Jurkat, Clone E6-1 (cell line): ENCODE results near the gene CDPF1.
"Not testable (repeated sequence)": the region's sequence is repeated elsewhere in the genome, so short reads cannot be mapped to it uniquely, and the experiment has no call there.

Experiments used
- DNase-seq: peaks from one replicate; pipeline ENCODE4 v3.0.0-alpha.2; 2011; ENCODE audit warnings: low read depth, low spot score
- H3K4me3 ChIP-seq: 2 replicates; pipeline ENCODE4 v1.5.1; 2011; ENCODE audit warnings: mild to moderate bottlenecking, low read length, control low read depth, moderate library complexity

The CDPF1 gene

DNA sequence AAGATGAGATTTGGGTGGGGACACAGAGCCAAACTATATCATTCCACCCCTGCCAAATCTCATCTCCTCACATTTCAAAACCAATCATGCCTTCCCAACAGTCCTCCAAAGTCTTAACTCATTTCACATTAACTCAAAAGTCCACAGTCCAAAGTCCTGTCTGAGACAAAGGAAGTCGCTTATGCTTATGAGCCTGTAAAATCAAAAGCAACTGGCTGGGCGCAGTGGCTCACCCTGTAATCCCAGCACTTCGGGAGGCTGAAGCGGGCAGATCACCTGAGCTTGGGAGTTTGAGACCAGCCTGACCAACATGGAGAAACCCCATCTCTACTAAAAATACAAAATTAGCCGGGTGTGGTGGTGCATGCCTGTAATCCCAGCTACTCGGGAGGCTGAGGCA is 14.4 kb upstream of the CDPF1 start:
- H3K4me3 ChIP-seq = not testable (repeated sequence)

DNA sequence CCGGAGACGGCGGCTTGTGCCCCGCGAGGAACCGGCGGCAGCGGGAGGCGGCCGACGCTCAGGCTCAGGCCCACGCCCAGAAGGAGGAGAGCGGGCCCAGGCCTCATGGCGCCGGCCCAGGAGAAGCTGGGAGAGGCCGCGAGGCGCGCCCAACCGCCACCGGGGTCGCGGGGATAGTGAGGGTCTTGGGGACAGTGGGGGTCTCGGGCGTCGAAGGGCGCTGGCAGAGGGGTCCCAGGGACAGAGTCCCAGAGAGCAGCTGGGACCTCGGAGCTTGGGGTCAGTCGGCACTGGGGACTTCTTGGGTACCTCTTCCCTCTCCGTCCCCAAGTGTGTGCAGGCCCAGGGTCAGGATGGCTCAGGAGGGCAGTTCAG is 13.1 kb upstream of the CDPF1 start, which contains the start of gene PKDREJ:
TSS of gene PKDREJ (minus strand) at position 128 of the 375 bp plus-strand sequence. CDS start at position 107, 21 bp downstream.
- no peak for DNase-seq
- no peak within 1 kb of the TSS for H3K4me3 ChIP-seq

More for the DNA sequence above, 14.4 kb upstream of the CDPF1 start:
- DNase-seq = not testable (repeated sequence)

DNA sequence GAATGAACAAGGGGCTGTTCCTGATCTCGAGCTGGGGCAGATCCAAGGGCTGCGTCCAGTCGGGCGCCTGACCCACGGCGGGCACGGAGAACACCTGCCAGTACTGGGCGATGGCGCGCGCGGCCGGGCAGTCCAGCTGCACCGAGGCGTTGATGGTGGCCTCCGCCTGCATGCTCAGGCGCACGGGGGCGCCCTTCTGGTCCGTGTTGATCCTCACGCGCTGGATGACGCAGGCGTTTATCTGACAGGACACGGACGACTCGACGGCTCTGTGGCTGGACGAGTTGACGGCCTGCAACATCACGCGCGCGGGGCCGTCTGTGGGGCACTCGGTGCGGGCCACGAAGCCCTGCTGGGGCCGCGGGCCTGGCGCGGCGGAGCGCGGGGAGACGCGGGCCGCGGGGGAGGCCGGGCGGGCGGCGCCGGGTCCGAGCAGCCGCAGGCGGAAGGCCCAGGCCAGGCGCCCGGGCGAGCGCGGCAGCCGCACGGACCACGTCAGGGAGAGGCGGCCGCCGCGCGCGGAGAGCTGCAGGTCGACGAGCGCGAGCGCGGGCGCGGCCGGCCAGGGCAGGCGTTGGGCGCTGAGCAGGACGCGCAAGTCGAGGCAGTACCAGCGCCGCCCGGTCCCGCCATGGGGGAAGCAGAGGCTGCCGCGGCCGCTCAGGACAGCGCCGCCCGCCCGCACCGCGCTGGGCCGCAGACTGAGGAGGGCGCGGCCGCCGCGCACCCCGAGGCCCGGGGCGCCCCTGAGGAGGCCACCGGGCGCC is 12.5 kb upstream of the CDPF1 start:
- no peak overlapping the region for H3K4me3 ChIP-seq
- no peak for DNase-seq

DNA sequence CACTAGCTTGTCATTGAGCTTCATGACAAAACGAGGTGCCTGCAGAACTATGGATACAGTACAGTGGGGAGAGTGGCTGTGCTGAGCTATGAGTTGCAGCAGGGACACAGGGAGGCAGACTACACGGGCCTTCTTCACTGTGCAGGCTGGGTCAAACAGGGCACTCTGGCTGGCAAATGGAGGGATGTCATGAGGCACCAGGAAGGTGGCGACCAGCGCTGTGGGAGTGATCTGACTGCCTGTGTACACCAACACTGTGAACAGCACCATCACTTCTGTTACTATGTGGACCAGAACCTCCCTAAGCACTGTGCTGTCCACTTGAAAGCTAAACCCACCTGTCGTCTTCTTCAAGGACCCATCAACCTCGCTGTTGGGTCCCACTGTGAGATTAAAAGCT is 9.9 kb upstream of the CDPF1 start:
- H3K4me3 ChIP-seq = no peak overlapping the region
- DNase-seq = no peak

DNA sequence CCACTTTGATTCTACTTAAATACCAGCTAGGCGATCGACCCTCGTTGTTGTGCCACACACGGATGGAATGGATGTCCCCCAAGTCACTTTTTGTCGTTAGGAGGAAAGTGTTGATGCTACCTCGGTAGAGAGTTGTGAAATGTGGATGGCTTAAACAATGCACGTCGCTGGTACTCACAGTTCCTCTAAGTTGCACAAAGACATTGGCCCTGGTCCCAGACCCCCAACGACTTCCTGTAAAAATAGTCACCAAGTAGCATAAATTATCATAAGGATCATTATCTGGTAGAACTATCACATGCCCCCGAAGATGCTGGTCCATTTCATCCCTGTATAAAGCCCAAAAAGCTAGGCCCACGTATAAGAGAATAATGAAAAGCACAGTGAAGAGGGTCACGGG is 9.3 kb upstream of the CDPF1 start:
- no peak overlapping the region for H3K4me3 ChIP-seq
- DNase-seq = no peak

DNA sequence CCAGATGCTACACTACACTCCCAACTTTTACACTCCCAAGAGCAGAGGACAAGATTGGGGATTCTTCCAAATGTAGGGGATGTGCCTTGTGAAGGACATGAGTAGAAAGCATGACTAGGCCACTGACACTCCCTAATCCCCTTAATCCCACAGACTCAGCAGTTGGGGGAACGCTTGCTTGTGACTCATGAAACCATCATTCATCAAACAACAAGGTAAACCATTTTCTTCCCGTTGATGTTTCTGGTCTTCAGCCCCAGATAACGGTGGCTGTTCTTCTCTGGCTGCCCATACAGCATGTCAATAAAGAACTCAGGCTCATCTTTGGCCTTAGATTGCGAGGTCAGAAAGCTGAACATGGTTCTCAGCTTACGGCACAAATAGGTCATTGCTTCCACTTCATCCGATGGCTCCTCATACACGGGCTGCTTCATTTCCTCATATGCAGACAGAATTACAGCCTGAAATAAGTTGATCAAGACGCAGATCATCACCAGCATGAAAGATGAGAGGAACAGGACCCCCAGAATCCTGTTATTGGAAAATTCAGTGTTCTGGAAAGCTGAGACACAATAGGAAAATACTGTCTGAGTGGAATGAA is 6.4 kb upstream of the CDPF1 start:
- H3K4me3 ChIP-seq = no peak overlapping the region
- DNase-seq = no peak

DNA sequence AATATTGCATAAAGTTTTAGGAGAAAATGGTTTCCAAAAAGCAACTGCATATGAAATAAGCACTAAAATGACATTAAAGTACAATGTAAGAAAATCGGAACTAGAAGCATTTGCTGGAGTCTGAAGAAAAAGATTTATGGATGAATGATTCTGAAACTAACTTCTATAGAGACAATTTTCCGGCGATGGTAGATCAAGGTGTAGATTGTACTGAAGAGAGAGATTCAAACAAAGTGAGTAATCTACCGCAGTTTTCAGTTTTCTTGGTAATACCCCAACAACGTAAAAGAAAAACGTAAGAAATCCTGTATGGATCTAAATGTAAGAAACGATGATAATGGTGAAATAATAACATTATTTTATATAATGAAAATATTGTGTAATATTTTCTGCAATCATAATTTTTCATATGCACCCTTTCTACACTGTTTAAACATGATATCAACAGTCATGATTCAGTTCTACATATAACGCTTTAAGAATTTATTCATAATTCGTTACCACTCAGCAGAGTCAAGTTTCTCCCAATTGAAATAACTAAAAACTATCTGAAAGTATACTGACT is 1.8 kb upstream of the CDPF1 start:
- no peak overlapping the region for H3K4me3 ChIP-seq
- DNase-seq = no peak

DNA sequence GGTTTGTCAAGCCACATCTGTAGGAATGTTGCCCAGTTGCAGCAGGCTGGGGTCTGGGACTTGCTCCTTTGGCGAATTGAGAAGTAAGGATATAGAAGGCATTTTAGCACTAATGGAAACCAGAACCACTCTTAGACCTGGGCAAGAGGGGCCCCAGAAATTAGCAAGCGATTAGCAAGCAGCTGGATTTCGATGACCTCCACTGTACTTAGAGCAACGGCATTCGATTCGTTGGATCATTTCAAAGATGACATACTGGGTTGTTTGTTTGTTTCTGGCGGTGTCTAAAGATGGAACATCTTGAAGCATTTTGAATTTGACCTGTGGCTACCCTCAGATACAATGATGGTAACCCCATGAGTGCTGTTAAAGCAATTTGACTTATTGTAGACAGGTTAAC is 1.2 kb upstream of the CDPF1 start:
- no peak for DNase-seq

DNA sequence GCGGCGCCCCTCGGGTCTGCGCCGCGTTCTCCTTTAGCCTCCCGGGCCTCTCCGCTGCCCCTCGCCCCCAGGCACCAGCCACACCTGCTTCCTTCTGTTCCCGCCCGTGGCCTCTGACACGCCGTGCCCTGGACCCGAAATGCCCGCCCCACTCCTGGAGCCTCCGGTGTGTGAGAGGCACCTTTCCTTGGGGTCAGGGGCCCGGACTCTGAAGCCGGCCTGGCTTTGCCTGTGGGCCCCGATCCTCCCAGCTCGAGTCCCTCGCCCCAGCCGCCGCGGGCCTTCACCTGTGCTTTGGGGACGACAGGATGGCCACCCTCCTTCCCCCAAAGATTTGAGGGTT is 661 bp upstream of the CDPF1 start:
- DNase-seq = no peak
- H3K4me3 ChIP-seq = peak overlapping the region; percentile 78

More for the DNA sequence above, 1.2 kb upstream of the CDPF1 start:
- H3K4me3 ChIP-seq = peak overlapping the region; percentile 78

DNA sequence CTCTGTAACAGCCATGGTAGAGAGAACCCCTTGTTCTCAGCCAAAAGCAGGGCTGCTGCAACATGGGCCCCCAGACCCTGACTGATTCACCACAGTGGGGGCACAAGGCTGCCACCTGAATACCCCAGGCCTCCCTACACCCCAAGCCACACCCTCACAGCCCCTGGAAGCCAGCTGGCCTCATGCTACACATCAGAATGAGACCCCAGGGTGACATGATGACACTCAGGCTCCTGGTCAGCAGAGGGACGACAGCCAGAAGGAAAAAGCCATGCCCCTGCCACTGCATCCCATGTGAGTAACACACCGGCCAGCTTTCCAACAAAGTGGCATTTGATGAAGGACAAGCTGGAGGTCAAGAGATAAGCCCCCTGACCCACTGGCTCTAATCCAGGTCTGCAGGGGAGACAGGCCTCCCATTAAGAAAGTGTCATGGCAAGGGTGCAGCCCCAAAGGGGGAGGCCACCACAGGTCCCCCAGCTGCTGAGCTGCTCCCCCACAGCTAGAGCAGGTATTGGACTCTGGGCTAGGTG is 2.6 kb downstream of the CDPF1 start:
- DNase-seq = no peak
- H3K4me3 ChIP-seq = no peak overlapping the region

DNA sequence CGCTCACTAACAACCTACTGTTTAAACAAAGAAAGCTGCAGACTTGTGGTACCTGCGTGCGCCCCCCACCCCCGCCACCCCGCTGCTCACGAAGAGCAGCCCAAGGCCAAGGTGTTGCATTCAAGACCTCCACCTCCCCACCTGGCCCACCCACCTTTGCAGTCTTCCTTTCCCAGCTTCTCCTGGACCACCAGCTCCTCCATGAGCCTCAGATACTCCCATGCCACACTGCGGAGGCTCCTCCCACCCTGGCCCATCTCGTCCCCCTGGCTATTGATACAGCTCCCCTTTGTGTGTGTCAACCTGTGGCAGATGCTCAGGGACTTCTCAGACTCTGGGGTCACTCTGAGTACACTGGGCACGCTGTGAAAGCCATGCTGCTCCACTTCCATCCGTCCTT is 3.9 kb downstream of the CDPF1 start:
- DNase-seq = no peak
- no peak overlapping the region for H3K4me3 ChIP-seq

DNA sequence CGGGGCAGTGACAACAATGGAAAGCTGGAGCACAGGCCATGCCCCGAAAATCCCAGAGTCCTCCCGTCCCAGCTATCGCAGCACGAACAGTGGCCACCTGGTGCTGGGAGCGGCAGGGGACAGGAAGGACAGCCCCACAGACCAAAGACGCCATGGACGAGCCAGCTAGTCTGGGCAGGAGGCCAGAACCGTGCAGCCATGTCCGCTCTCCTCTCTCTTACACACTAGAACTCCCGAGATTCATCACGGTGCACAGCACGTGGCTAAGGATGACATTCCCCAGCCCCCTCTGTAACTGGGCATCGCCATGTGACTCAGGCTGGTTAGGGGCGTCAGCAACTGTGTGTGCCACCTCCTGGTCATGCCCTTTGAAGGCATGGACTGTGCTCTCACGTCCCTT is 4.6 kb downstream of the CDPF1 start:
- no peak overlapping the region for H3K4me3 ChIP-seq
- DNase-seq = no peak

DNA sequence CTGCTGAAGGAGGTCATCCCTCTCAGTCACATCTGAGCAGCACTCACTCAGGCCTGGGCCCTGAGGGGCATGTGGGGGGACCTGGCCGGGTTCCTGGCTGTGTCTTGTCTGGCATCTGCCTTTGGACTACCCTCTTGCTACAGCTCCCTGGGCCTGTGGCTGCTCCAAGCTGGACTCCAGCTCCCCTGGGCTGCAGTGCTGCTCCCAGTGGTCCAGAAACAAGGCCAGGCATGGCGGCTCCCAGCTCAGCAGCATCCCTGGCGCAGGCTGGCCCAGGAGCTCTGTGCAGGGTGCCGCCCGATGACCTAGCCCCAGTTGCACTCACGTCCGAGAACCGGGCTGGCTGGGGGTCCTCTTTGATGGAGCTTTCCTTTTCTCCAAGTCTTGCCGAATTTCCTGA is 5.3 kb downstream of the CDPF1 start:
- DNase-seq = no peak
- H3K4me3 ChIP-seq = no peak overlapping the region

DNA sequence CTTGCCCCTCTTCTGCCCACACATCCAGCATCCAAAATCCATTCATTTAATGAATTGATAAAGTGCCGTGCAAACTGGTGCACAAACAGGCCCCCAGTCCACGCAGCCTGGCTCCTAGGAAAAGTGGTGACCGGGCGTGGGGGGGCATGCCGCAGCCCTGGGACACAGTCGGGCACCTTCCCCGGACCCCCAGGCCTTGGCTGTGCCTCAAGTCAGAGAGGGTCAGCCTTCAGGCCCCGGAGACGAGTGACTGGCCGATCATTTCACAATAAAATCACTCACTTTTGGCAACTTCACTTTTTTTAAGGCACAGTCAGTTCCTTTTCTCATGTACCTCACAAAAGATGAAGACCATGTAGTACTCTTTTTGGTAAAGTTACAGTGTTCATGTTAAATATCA is 8.0 kb downstream of the CDPF1 start:
- no peak for DNase-seq
- no peak overlapping the region for H3K4me3 ChIP-seq

DNA sequence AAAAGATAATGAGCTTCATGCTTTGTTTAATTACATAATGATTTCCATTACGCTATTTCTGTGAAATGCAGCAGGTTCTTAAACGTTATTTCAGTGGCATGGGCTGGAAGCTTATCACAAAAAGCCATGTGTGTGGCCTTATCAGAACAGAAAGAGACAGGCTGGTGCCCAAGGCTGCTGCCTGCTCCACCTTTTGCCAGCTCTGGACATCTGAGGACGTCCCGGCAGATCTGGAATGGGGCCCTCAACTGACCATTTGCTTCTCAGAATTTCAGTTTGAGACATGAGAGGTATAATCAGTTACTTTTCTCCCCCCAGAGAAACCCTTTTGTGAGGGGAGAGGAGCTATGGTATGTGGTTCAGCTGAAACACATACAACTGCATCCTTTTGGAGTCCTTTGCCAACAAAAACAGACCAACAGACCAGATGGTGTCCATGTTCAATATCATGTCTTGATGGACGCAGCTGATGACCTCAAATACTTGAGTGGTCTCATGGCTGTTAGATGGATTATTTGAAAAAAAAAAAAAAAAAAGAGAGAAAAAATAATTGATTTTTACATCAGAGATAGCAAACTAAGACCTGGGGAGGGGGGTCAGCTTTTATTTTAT is 8.6 kb downstream of the CDPF1 start:
- no peak for DNase-seq
- H3K4me3 ChIP-seq = no peak overlapping the region

DNA sequence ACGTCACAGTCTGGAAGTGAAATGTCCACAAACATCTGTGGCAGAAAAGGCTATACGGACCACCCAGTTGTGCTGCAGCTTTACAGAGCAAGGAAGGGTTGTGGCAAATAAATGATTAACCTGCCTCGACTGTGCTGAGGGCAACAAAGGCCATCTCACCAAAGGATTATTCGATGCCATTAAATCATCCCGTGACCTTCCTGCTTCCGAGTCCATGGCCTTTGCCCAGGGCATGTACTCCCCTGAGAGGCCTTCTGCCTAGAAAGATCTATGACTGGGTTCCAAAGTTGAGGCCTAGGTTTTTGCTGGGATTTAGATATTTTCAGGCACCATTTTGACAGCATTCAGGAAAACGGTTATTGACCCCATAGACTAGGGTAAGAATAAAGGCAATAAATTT is 9.2 kb downstream of the CDPF1 start:
- H3K4me3 ChIP-seq = no peak overlapping the region
- DNase-seq = no peak

DNA sequence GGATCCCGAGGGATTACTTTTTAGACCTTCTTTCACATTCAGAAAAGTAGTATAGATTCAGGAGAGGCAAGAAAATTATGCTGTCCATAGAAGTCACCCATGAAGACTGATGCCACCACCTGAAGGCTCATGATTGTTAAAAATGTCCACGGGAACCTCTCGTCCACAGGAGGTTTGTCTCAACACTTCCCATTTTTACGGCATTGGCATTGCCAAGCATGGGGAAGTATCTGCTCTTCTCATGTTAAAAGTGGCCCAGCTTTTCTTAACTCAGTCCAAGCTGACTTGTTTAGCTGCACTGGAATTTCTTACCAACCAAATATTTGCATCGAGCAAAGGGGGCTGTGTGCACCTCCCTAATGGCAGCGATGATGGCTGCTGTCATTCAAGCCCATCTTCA is 9.6 kb downstream of the CDPF1 start:
- DNase-seq = no peak
- peak overlapping the region; percentile 30 for H3K4me3 ChIP-seq

DNA sequence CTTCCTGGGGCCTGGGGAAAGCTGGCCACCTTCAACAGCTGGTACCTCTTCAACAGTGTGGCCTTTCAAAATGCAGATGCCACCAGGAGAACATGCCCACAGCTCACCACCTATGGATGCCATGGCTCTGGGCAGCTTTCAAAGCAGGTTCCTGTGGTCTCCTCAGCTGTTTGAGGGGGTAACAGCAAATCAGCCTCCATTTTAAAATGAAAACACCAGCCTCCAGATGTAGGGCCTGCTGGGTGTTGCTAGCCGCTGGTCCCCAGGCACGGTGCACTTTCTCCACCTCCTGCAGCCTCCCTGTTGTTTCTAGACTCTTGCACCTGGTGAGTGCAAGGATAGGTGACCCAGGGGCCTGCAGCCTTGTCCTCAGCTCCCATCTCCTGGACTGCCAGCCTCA is 10.0 kb downstream of the CDPF1 start:
- H3K4me3 ChIP-seq = peak overlapping the region; percentile 30
- peak; percentile 93 for DNase-seq

DNA sequence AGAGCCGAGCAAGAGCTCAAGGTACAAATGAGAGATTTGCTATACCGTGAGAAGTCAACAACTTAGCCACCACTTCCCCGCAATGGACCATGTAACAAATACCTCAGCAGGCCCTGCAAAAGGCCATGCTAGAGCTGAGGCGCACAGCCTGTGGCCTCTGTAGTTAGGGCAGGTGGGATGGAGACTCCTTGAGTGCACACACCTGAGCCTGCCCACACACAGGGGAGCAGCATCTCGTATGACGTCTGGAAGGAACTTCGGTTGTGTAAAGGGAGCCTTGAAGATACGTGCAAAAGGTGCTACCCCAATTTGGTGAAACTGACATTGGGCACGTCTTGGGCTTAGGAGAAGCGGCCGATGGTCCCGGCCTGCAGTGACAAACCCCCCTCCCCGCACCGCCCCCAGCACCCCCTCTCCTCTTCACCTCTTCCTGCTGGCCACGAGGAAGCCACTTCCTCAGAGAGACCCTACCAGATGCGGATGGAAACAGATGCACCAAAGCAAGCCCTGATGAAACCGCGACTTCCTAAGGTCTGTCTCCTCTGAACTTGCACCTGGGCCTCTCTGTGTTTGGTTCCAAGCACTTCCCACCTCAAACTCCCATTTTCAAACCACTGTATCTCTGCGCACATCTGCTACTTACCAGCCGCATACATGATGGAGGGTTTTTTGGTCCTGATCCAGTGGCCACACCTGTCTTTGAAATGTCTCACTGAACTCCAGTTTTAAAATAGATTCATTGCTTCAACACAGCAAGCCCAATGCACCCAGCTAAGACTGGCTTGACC is 10.6 kb downstream of the CDPF1 start:
- peak overlapping the region; percentile 30 for H3K4me3 ChIP-seq
- DNase-seq = peak; percentile 100
